Nephron (organoid): ENCODE data around the gene RAB40AL.

ENCODE experiments used
- H3K27ac Mint-ChIP-seq, 3 experiments: 2 replicates each; pipeline ENCODE4 v1.8.0; 2020; ENCODE audit warnings: mixed read lengths in 3 of 3, mild to moderate bottlenecking in 2 of 3, moderate library complexity in 1 of 3
- H3K27me3 Mint-ChIP-seq: 2 replicates; pipeline ENCODE4 v1.8.0; 2021; ENCODE audit warnings: low read depth, mild to moderate bottlenecking, moderate library complexity, mixed read lengths
- H3K36me3 Mint-ChIP-seq: 2 replicates; pipeline ENCODE4 v1.8.0; 2020; ENCODE audit warnings: low read depth, mixed read lengths
- H3K4me1 Mint-ChIP-seq: 2 replicates; pipeline ENCODE4 v1.8.0; 2020; ENCODE audit warnings: mixed read lengths
- H3K4me3 Mint-ChIP-seq, 3 experiments: 2 replicates each; pipeline ENCODE4 v1.8.0; 2020; ENCODE audit warnings: mild to moderate bottlenecking in 3 of 3, mixed read lengths in 3 of 3, moderate library complexity in 2 of 3
- H3K9me3 Mint-ChIP-seq: 2 replicates; pipeline ENCODE4 v1.8.0; 2020; ENCODE audit warnings: mixed read lengths
- TF ChIP-seq, protein P1 (sequence below), 3 experiments: fragments of 200-600 bp; sonication (generic); IDR thresholded peaks; one replicate each; pipeline ENCODE4 v1.5.0; 2021; ENCODE audit warnings: antibody characterized with exemption in 3 of 3; ENCODE audit not compliant: unreplicated experiment in 3 of 3

The RAB40AL gene

DNA sequence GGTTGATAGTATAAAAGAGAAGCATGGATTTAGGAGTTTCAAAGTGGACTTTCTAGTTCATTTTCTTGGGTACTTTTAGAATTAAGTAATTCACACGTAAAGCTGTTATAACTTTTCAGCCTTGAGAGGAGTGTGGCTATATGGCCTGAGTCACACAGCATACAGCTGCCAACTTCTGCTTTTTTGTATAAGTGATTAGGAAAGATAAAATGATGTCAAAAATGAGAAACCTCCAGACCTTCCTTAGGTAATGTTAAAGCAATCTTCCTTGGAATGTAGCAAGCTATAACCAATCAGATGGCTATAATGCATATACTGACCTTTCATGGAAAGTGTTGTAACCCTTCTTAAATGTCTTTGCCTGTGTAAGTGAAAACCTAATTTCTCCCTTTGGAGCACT, 39.2 kb downstream of the RAB40AL start:
- peaks cover 38% of the 10 kb centered on the region for H3K9me3 Mint-ChIP-seq
- no peaks in the 10 kb centered on the region for H3K4me1 Mint-ChIP-seq
- H3K27ac Mint-ChIP-seq = no peak overlapping the region
- H3K4me3 Mint-ChIP-seq = no peak overlapping the region
- peaks cover 10% of the 10 kb centered on the region for H3K36me3 Mint-ChIP-seq
- TF ChIP-seq, protein P1, sequence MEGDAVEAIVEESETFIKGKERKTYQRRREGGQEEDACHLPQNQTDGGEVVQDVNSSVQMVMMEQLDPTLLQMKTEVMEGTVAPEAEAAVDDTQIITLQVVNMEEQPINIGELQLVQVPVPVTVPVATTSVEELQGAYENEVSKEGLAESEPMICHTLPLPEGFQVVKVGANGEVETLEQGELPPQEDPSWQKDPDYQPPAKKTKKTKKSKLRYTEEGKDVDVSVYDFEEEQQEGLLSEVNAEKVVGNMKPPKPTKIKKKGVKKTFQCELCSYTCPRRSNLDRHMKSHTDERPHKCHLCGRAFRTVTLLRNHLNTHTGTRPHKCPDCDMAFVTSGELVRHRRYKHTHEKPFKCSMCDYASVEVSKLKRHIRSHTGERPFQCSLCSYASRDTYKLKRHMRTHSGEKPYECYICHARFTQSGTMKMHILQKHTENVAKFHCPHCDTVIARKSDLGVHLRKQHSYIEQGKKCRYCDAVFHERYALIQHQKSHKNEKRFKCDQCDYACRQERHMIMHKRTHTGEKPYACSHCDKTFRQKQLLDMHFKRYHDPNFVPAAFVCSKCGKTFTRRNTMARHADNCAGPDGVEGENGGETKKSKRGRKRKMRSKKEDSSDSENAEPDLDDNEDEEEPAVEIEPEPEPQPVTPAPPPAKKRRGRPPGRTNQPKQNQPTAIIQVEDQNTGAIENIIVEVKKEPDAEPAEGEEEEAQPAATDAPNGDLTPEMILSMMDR (IDR thresholded peaks at IDR 0.05; ENCODE audit: unreplicated experiment in 3 of 3) = no peak
- no peaks in the 10 kb centered on the region for H3K27me3 Mint-ChIP-seq

GRCh38 chrX:102976793-102977495, 39.9 kb downstream of the RAB40AL start:
- Mint-ChIP-seq H3K4me1 (no peaks in the 10 kb centered on the region), H3K9me3 (peaks cover 31% of the 10 kb centered on the region), H3K27ac (no peak overlapping the region), H3K36me3 (peaks cover 10% of the 10 kb centered on the region), H3K4me3 (no peak overlapping the region), H3K27me3 (no peaks in the 10 kb centered on the region)
- TF ChIP-seq, protein P1 (IDR thresholded peaks at IDR 0.05; ENCODE audit: unreplicated experiment in 3 of 3) = no peak

- Mint-ChIP-seq H3K9me3 (peaks cover 17% of the 10 kb centered on the region), H3K36me3 (peaks cover 6% of the 10 kb centered on the region), H3K4me3 (no peak overlapping the region), H3K4me1 (no peaks in the 10 kb centered on the region), H3K27me3 (no peaks in the 10 kb centered on the region), H3K27ac (no peak overlapping the region)
- TF ChIP-seq, protein P1 (IDR thresholded peaks at IDR 0.05; ENCODE audit: unreplicated experiment in 3 of 3) = no peak
Observed at GRCh38 chrX:102978594-102978993, 41.5 kb downstream of the RAB40AL start.

- H3K27me3 Mint-ChIP-seq = no peaks in the 10 kb centered on the region
- H3K9me3 Mint-ChIP-seq = peaks cover 12% of the 10 kb centered on the region
- H3K36me3 Mint-ChIP-seq = peaks cover 4% of the 10 kb centered on the region
- H3K27ac Mint-ChIP-seq = no peak overlapping the region
- no peak overlapping the region for H3K4me3 Mint-ChIP-seq
- no peaks in the 10 kb centered on the region for H3K4me1 Mint-ChIP-seq
- TF ChIP-seq, protein P1 (IDR thresholded peaks at IDR 0.05; ENCODE audit: unreplicated experiment in 3 of 3) = no peak
Observed at GRCh38 chrX:102979536-102979935, 42.5 kb downstream of the RAB40AL start.

DNA sequence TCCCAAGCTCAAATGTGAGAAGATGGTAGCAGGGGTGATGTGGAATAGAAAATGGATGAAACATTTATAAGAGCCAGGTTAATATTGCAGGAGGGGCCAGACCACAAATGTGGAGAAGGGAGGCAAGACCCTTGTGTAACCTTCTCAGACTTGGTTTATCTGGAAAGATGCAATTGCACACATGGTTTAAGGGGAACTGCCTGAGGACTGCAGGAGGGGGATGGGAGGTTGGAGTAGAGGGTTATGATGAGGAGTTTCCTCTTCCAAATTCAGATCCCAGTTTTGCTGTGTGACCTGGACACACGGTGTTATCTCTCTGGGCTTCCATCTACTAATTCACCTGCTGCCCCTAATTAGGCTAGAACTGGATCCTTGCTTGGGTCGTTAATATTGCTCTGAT, 46.1 kb downstream of the RAB40AL start:
- H3K36me3 Mint-ChIP-seq = peaks cover 4% of the 10 kb centered on the region
- no peak overlapping the region for H3K27ac Mint-ChIP-seq
- H3K9me3 Mint-ChIP-seq = peaks cover 8% of the 10 kb centered on the region
- no peak overlapping the region for H3K4me3 Mint-ChIP-seq
- TF ChIP-seq, protein P1 (IDR thresholded peaks at IDR 0.05; ENCODE audit: unreplicated experiment in 3 of 3) = no peak
- H3K4me1 Mint-ChIP-seq = no peaks in the 10 kb centered on the region
- no peaks in the 10 kb centered on the region for H3K27me3 Mint-ChIP-seq

- Mint-ChIP-seq H3K27ac (no peak overlapping the region), H3K27me3 (no peaks in the 10 kb centered on the region), H3K4me1 (no peaks in the 10 kb centered on the region), H3K4me3 (no peak overlapping the region), H3K36me3 (no peaks in the 10 kb centered on the region), H3K9me3 (peaks cover 3% of the 10 kb centered on the region)
- TF ChIP-seq, protein P1 (IDR thresholded peaks at IDR 0.05; ENCODE audit: unreplicated experiment in 3 of 3) = no peak
Observed at GRCh38 chrX:102985192-102985591, 48.1 kb downstream of the RAB40AL start.
